Keratinocyte (primary cell): ENCODE data around the gene MIDN. TPM values are rescaled to one million over a fixed set of nuclear protein-coding genes. Genes with fewer than 3 reads are reported as not detected.

Experiments
- DNase-seq: peaks from one replicate; pipeline ENCODE4 v3.0.0-alpha.2; 2011; ENCODE audit warnings: low read depth, missing footprints, low spot score
- FAIRE-seq: peaks from 2 replicates; lab custom pipeline; 2011; peaks lifted over from hg19 to GRCh38; lab: Jason Lieb, UNC
- H2AFZ ChIP-seq: 2 replicates; pipeline ENCODE4 v1.6.0; 2012; ENCODE audit warnings: low read length, control low read depth, inconsistent platforms; ENCODE audit not compliant: control insufficient read depth
- H3K27ac ChIP-seq: 2 replicates; pipeline ENCODE4 v1.5.1; 2011; ENCODE audit warnings: low read length; ENCODE audit not compliant: control insufficient read depth, insufficient read depth
- H3K27me3 ChIP-seq: 3 replicates; pipeline ENCODE4 v1.6.0; 2011; ENCODE audit warnings: low read length; ENCODE audit not compliant: control insufficient read depth, insufficient read depth; ENCODE audit errors: extremely low read depth
- H3K36me3 ChIP-seq, 2 experiments: 2 replicates in 1 of 2; 3 replicates in 1 of 2; pipeline ENCODE4 v1.5.1; 2011; ENCODE audit warnings: low read length in 2 of 2, mild to moderate bottlenecking in 1 of 2; ENCODE audit not compliant: control insufficient read depth in 2 of 2, insufficient read depth in 2 of 2; ENCODE audit errors: extremely low read depth in 1 of 2
- H3K4me1 ChIP-seq: 3 replicates; pipeline ENCODE4 v1.5.1; 2011; ENCODE audit warnings: low read length; ENCODE audit not compliant: control insufficient read depth, insufficient read depth; ENCODE audit errors: extremely low read depth
- H3K4me2 ChIP-seq: 3 replicates; pipeline ENCODE4 v1.6.0; 2011; ENCODE audit warnings: low read depth, low read length; ENCODE audit not compliant: control insufficient read depth, insufficient read depth; ENCODE audit errors: extremely low read depth
- H3K4me3 ChIP-seq, 3 experiments: fragments of 200-600 bp in 1 of 3; sonication (generic) in 1 of 3; 2 replicates in 2 of 3; 3 replicates in 1 of 3; pipeline ENCODE4 v1.5.1; 2011 to 2016; ENCODE audit warnings: low read length in 3 of 3, mild to moderate bottlenecking in 3 of 3, control low read depth in 2 of 3, inconsistent platforms in 1 of 3, low read depth in 1 of 3, mixed read lengths in 1 of 3, mixed run types in 1 of 3, moderate library complexity in 1 of 3; ENCODE audit not compliant: control insufficient read depth in 2 of 3, insufficient read depth in 2 of 3; ENCODE audit errors: extremely low read depth in 1 of 3
- H3K79me2 ChIP-seq: 2 replicates; pipeline ENCODE4 v1.6.0; 2012; ENCODE audit warnings: low read length; ENCODE audit not compliant: control insufficient read depth, insufficient read depth
- H3K9ac ChIP-seq: 3 replicates; pipeline ENCODE4 v1.6.0; 2011; ENCODE audit warnings: low read length; ENCODE audit not compliant: control insufficient read depth, insufficient read depth; ENCODE audit errors: extremely low read depth
- H3K9me1 ChIP-seq: 3 replicates; pipeline ENCODE4 v1.6.0; 2011; ENCODE audit warnings: low read length; ENCODE audit not compliant: control insufficient read depth, insufficient read depth; ENCODE audit errors: extremely low read depth
- H3K9me3 ChIP-seq: 2 replicates; pipeline ENCODE4 v1.5.1; 2012; ENCODE audit warnings: low read depth, low read length; ENCODE audit not compliant: control insufficient read depth
- H4K20me1 ChIP-seq: 3 replicates; pipeline ENCODE4 v1.6.0; 2011; ENCODE audit warnings: low read length; ENCODE audit not compliant: control insufficient read depth, insufficient read depth; ENCODE audit errors: extremely low read depth
- EZH2 ChIP-seq: IDR thresholded peaks from one replicate; pipeline ENCODE4 v1.6.1; 2012; ENCODE audit warnings: inconsistent platforms, mild to moderate bottlenecking, low read length, moderate library complexity
- dilution Hi-C: fragments of 300-500 bp; cut with MboI; formaldehyde crosslinking; loops from one replicate; pipeline ENCODE4 v1.7.0; 2020; ENCODE audit warnings: low sequenced_read_pairs; ENCODE audit not compliant: extremely low pct_ligation_motif_present
- polyA plus RNA-seq, 5 experiments: library from polyadenylated mRNA; depleted of rRNA in 3 of 5; stranded (reverse) in 3 of 5; stranded (forward) in 1 of 5; unstranded in 1 of 5; fragments of >200 nt; gene quantifications; 1 replicate in 1 of 5; 2 replicates in 3 of 5; 3 replicates in 1 of 5; pipeline versions ENCODE4 v1.2.1 to v1.2.3, GENCODE V29; 2011 to 2012; ENCODE audit warnings: missing spikeins in 2 of 5, low read depth in 1 of 5, low replicate concordance in 1 of 5
- TF ChIP-seq, protein P1 (sequence below), 3 experiments: IDR thresholded peaks in 1 of 3; conservative IDR thresholded peaks in 1 of 3; optimal IDR thresholded peaks in 1 of 3; 2 replicates in 2 of 3; 3 replicates in 1 of 3; pipeline versions ENCODE3 to v1.5.1; 2011; ENCODE audit warnings: low read length in 3 of 3, mild to moderate bottlenecking in 3 of 3, moderate library complexity in 2 of 3, control low read depth in 1 of 3, inconsistent platforms in 1 of 3; ENCODE audit not compliant: insufficient read depth in 2 of 3; ENCODE audit errors: extremely low read depth in 1 of 3

MIDN gene
- polyA plus RNA-seq, 1 donor (not counting 4 experiments of a cell fraction or from before 2014, with no cell fraction given) = 4.7 TPM

DNA sequence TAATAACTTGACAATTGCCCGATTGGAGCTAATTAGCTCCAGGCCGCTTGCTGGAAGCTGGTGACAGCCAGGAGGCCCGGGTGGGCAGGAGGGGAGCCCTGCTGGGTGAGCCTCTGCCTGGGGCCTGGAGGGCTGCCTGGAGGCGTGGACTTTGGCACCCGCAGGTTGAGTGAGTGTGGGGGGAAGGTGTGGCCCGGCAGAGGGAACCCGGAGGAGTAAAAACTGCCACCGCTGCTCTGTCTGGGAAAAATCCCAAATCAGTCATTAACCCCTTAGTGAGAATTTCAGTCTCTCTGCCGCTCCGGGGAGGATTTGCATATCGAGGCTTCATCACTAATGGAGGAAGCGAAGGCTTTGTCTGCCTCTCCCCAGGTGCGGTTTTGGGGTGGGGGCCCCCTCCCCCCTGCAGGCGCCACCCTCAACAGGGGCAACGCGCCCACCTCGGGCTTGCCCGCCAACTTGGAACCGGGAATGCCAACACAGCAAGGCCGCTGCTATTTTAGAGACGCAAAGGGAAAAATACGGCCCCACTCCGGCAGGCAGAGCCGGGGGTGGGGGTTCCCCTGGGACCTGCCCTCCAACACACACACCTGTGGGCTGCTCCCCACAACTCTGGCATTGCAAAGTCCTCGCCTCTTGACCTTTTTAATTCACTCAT lies 43.5 kb downstream of the MIDN start:
- H3K4me3 ChIP-seq = no peak overlapping the region
- H3K9me1 ChIP-seq = no peaks in the 10 kb centered on the region
- no peaks in the 10 kb centered on the region for H4K20me1 ChIP-seq
- peaks cover 86% of the 10 kb centered on the region for H3K27me3 ChIP-seq
- no peak overlapping the region for H3K9ac ChIP-seq
- no peaks in the 10 kb centered on the region for H3K9me3 ChIP-seq
- DNase-seq (no peak), FAIRE-seq (no peak)
- TF ChIP-seq, protein P1, sequence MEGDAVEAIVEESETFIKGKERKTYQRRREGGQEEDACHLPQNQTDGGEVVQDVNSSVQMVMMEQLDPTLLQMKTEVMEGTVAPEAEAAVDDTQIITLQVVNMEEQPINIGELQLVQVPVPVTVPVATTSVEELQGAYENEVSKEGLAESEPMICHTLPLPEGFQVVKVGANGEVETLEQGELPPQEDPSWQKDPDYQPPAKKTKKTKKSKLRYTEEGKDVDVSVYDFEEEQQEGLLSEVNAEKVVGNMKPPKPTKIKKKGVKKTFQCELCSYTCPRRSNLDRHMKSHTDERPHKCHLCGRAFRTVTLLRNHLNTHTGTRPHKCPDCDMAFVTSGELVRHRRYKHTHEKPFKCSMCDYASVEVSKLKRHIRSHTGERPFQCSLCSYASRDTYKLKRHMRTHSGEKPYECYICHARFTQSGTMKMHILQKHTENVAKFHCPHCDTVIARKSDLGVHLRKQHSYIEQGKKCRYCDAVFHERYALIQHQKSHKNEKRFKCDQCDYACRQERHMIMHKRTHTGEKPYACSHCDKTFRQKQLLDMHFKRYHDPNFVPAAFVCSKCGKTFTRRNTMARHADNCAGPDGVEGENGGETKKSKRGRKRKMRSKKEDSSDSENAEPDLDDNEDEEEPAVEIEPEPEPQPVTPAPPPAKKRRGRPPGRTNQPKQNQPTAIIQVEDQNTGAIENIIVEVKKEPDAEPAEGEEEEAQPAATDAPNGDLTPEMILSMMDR (optimal IDR thresholded peaks at IDR 0.05 in 1 of 3, IDR thresholded peaks at IDR 0.05 in 1 of 3, conservative IDR thresholded peaks at IDR 0.05 in 1 of 3; ENCODE audit: extremely low read depth in 1 of 3, insufficient read depth in 2 of 3, low read length in 3 of 3) = no peak
- TF ChIP-seq EZH2 = peak; percentile 17
- H3K27ac ChIP-seq = no peak overlapping the region
- no peaks in the 10 kb centered on the region for H3K79me2 ChIP-seq
- no peaks in the 10 kb centered on the region for H3K36me3 ChIP-seq
- no peak overlapping the region for H3K4me2 ChIP-seq
- no peak overlapping the region for H2AFZ ChIP-seq
- H3K4me1 ChIP-seq = no peaks in the 10 kb centered on the region
- dilution Hi-C loops = no loop called here

GRCh38 chr19:1292419-1293151 lies 44.2 kb downstream of the MIDN start:
- Histone ChIP-seq H3K36me3 (no peaks in the 10 kb centered on the region), H3K4me1 (no peaks in the 10 kb centered on the region), H3K4me2 (no peak overlapping the region), H3K9me1 (no peaks in the 10 kb centered on the region), H3K27me3 (peaks cover 79% of the 10 kb centered on the region), H3K9ac (no peak overlapping the region), H3K27ac (no peak overlapping the region), H2AFZ (no peak overlapping the region), H3K9me3 (no peaks in the 10 kb centered on the region), H4K20me1 (no peaks in the 10 kb centered on the region), H3K79me2 (no peaks in the 10 kb centered on the region), H3K4me3 (no peak overlapping the region)
- no peak for TF ChIP-seq EZH2
- TF ChIP-seq, protein P1 (optimal IDR thresholded peaks at IDR 0.05 in 1 of 3, IDR thresholded peaks at IDR 0.05 in 1 of 3, conservative IDR thresholded peaks at IDR 0.05 in 1 of 3; ENCODE audit: extremely low read depth in 1 of 3, insufficient read depth in 2 of 3, low read length in 3 of 3) = no peak
- DNase-seq (no peak), FAIRE-seq (no peak)
- dilution Hi-C loops = no loop called here
